Heart left ventricle (tissue), 13 donors: ENCODE results near the gene KIAA1671.

ENCODE experiments used
- CTCF ChIP-seq, 12 donors: fragments of 200-600 bp; sonication (generic) in 4 of 12; IDR thresholded peaks; one replicate each; pipeline versions ENCODE4 v1.5.0 to v1.8.0; 2018 to 2022; ENCODE audit warnings: antibody characterized with exemption in 12 of 12, mild to moderate bottlenecking in 5 of 12
- POLR2A ChIP-seq, 2 donors: fragments of 450-650 bp; IDR thresholded peaks; one replicate each; pipeline ENCODE4 v1.6.1; 2017; ENCODE audit warnings: antibody characterized with exemption in 2 of 2, mild to moderate bottlenecking in 2 of 2, moderate library complexity in 2 of 2
- donor health status: ischemic (EF 13 %, LVEDD 7.1; RV severe dilation, severe dysfunction).
- donor health status: DM: no; HTN: yes; CAD: no.
- donor health status: DM: no; HTN: no; CAD: no.
- donor health status: ischemic (EF 25% LVEDD 6.9; RV normal size, moderate dysfunction).
- donor health status: ischemic (EF 25% LVEDD 5.7; RV mildly dilated, moderate dysfunction).
- donor health status: ischemic (EF 35%, LVEDD 5.7; RV mildly dilated, moderate dysfunction).
- donor health status: nonischemic (EF 11% LVEDD 7.7; RV severe dilation, severe dysfunction).
- donor health status: DM: yes; HTN: yes; CAD: no.
- donor health status: PGD.
- donor health status: ischemic (EF 29% LVEDD 5.4; RV normal size, mild dysfunction).
- donor health status: nonischemic (EF 23%, LVEDD 6.1; RV moderate dilation, normal function).

GRCh38 chr22:24928322-24928721, 24.2 kb upstream of the KIAA1671 start:
- TF ChIP-seq CTCF (IDR thresholded peaks at IDR 0.05) (no peak), POLR2A (IDR thresholded peaks at IDR 0.05) (no peak)
